ENCODE results near the gene UBE2J2.

The UBE2J2 gene

GRCh38 chr1:1275836-1276235 is 2.2 kb upstream of the UBE2J2 start:
- no peak overlapping the region for H3K9ac ChIP-seq
- H3K27ac ChIP-seq: no peak overlapping the region
- H3K79me2 ChIP-seq: peaks cover 17% of the 10 kb centered on the region
- H3K36me3 ChIP-seq (ENCODE audit: control insufficient read depth, insufficient read depth, low read length): no peaks in the 10 kb centered on the region
- no peaks in the 10 kb centered on the region for H3K27me3 ChIP-seq (ENCODE audit: control insufficient read depth, insufficient read depth, low read length)
- H3K4me2 ChIP-seq (ENCODE audit: low read length): no peak overlapping the region
- peaks cover under 1% of the 10 kb centered on the region for H3K4me1 ChIP-seq
- H3K9me3 ChIP-seq (ENCODE audit: control insufficient read depth, low read length): no peaks in the 10 kb centered on the region
- no peak overlapping the region for H2AFZ ChIP-seq
- no peak for TF ChIP-seq CTCF (IDR thresholded peaks at IDR 0.05)
- H3K4me3 ChIP-seq (ENCODE audit: low read depth, low read length): no peak overlapping the region

- Histone ChIP-seq H3K9ac (no peak overlapping the region), H3K4me2 (ENCODE audit: low read length) (peak overlapping the region; percentile 77)
These were observed 1.3 kb upstream of the UBE2J2 start for GRCh38 chr1:1274931-1275431.

GRCh38 chr1:1274299-1274930 is 761 bp upstream of the UBE2J2 start:
- Histone ChIP-seq H3K36me3 (ENCODE audit: control insufficient read depth, insufficient read depth, low read length) (no peaks in the 10 kb centered on the region), H3K9me3 (ENCODE audit: control insufficient read depth, low read length) (no peaks in the 10 kb centered on the region), H3K4me1 (peaks cover 3% of the 10 kb centered on the region), H2AFZ (peak overlapping the region; percentile 87), H3K27ac (peak overlapping the region; percentile 15), H3K79me2 (peaks cover 21% of the 10 kb centered on the region), H3K9ac (no peak overlapping the region), H3K4me2 (ENCODE audit: low read length) (peak overlapping the region; percentile 77), H3K4me3 (ENCODE audit: low read depth, low read length) (peak overlapping the region; percentile 68), H3K27me3 (ENCODE audit: control insufficient read depth, insufficient read depth, low read length) (no peaks in the 10 kb centered on the region)
- no peak for TF ChIP-seq CTCF (IDR thresholded peaks at IDR 0.05)

More at GRCh38 chr1:1274931-1275431, 1.3 kb upstream of the UBE2J2 start:
- no peak for TF ChIP-seq CTCF (IDR thresholded peaks at IDR 0.05)
- Histone ChIP-seq H3K36me3 (ENCODE audit: control insufficient read depth, insufficient read depth, low read length) (no peaks in the 10 kb centered on the region), H3K79me2 (peaks cover 21% of the 10 kb centered on the region), H3K27ac (no peak overlapping the region), H2AFZ (no peak overlapping the region), H3K27me3 (ENCODE audit: control insufficient read depth, insufficient read depth, low read length) (no peaks in the 10 kb centered on the region), H3K4me1 (peaks cover 3% of the 10 kb centered on the region), H3K4me3 (ENCODE audit: low read depth, low read length) (peak overlapping the region; percentile 68), H3K9me3 (ENCODE audit: control insufficient read depth, low read length) (no peaks in the 10 kb centered on the region)

- Histone ChIP-seq H3K9me3 (ENCODE audit: control insufficient read depth, low read length) (no peaks in the 10 kb centered on the region), H3K4me1 (peaks cover 3% of the 10 kb centered on the region), H3K4me2 (ENCODE audit: low read length) (peak overlapping the region; percentile 82), H3K4me3 (ENCODE audit: low read depth, low read length) (peak overlapping the region; percentile 74), H3K27ac (no peak overlapping the region), H2AFZ (no peak overlapping the region), H3K79me2 (peaks cover 24% of the 10 kb centered on the region), H3K36me3 (ENCODE audit: control insufficient read depth, insufficient read depth, low read length) (no peaks in the 10 kb centered on the region), H3K9ac (no peak overlapping the region), H3K27me3 (ENCODE audit: control insufficient read depth, insufficient read depth, low read length) (no peaks in the 10 kb centered on the region)
- TF ChIP-seq CTCF (IDR thresholded peaks at IDR 0.05): no peak
These were observed 494 bp downstream of the UBE2J2 start for GRCh38 chr1:1273209-1273511.

Data from parathyroid adenoma (tissue), 2 donors.